A549 (cell line): Measurements from ENCODE around the gene HS3ST5. TPM values are rescaled to one million over a fixed set of nuclear protein-coding genes. Genes with fewer than 3 reads are reported as not detected.

ENCODE experiments used
- ATAC-seq, 2 experiments: fragments of 200-7000 bp in 1 of 2; fragments of >200 bp in 1 of 2; cut with Nextera tagmentation in 1 of 2; cut with Tn5 transposase in 1 of 2; 3 replicates each; pipeline versions ENCODE4 v1.8.0 to v1.9.1; 2018 to 2020; ENCODE audit warnings: mild to moderate bottlenecking in 1 of 2, moderate library complexity in 1 of 2
- CTCF ChIA-PET: fragments of 300-600 bp; sonication (Branson Sonifier 250); formaldehyde crosslinking; extraction: SDS; loops from one replicate; lab custom pipeline; 2021; ENCODE audit warnings: antibody characterized with exemption, inconsistent platforms; lab: Yijun Ruan, JAX
- POLR2A ChIA-PET: fragments of 350-600 bp; formaldehyde crosslinking; extraction: SDS; loops from one replicate; lab custom pipeline; 2021; ENCODE audit warnings: antibody characterized with exemption, inconsistent platforms; lab: Yijun Ruan, JAX
- DNase-seq, 2 experiments: peaks; one replicate each; pipeline versions ENCODE4 v3.0.0 to v3.0.0-alpha.2; 2011 to 2016; ENCODE audit warnings: low read depth in 1 of 2, low spot score in 1 of 2
- FAIRE-seq: peaks from 2 replicates; lab custom pipeline; 2011; peaks lifted over from hg19 to GRCh38; lab: Jason Lieb, UNC
- H3K27ac ChIP-seq, 2 experiments: fragments of >200 bp; sonication (Bioruptor Twin); formaldehyde crosslinking; 3 replicates each; pipeline ENCODE4 v1.5.1; 2016 to 2017
- H3K4me1 ChIP-seq: fragments of >200 bp; sonication (Bioruptor Twin); formaldehyde crosslinking; 3 replicates; pipeline ENCODE4 v1.6.1; 2016
- H3K4me2 ChIP-seq: fragments of >200 bp; sonication (Bioruptor Twin); formaldehyde crosslinking; 3 replicates; pipeline ENCODE4 v1.6.1; 2016
- H3K4me3 ChIP-seq: fragments of >200 bp; sonication (Bioruptor Twin); formaldehyde crosslinking; 3 replicates; pipeline ENCODE4 v1.5.1; 2016
- H3K9me3 ChIP-seq: fragments of >200 bp; sonication (Bioruptor Twin); formaldehyde crosslinking; 3 replicates; pipeline ENCODE4 v1.6.1; 2016
- ATOH8 ChIP-seq: fragments of 250-450 bp; sonication (Bioruptor Pico); IDR thresholded peaks from 2 replicates; pipeline ENCODE4 v1.5.0; 2020; ENCODE audit warnings: low read depth, mild to moderate bottlenecking, moderate library complexity
- BCL3 ChIP-seq: fragments of >200 bp; sonication (Bioruptor Twin); formaldehyde crosslinking; IDR thresholded peaks from 3 replicates; pipeline ENCODE4 v1.6.1; 2016
- BHLHE40 ChIP-seq: IDR thresholded peaks from 2 replicates; pipeline ENCODE4 v1.6.1; 2012; ENCODE audit warnings: low read depth, low read length, inconsistent platforms
- CHD2 ChIP-seq: fragments of 150-350 bp; IDR thresholded peaks from 2 replicates; pipeline ENCODE4 v1.6.1; 2014; ENCODE audit warnings: low read length; ENCODE audit not compliant: partially characterized antibody
- CTCF ChIP-seq: fragments of >200 bp; sonication (Bioruptor Twin); formaldehyde crosslinking; IDR thresholded peaks from 3 replicates; pipeline ENCODE4 v1.5.1; 2016
- E2F6 ChIP-seq: IDR thresholded peaks from 2 replicates; pipeline ENCODE4 v1.6.1; 2012; ENCODE audit warnings: low read depth, borderline replicate concordance
- EHMT2 ChIP-seq: fragments of 200-600 bp; sonication (generic); IDR thresholded peaks from 2 replicates; pipeline ENCODE4 v1.6.1; 2016; ENCODE audit warnings: antibody characterized with exemption, low read depth, mild to moderate bottlenecking, moderate library complexity
- EP300 ChIP-seq, 2 experiments: fragments of >200 bp; sonication (Bioruptor Twin); formaldehyde crosslinking; IDR thresholded peaks; 2 replicates in 1 of 2; 3 replicates in 1 of 2; pipeline ENCODE4 v1.6.1; 2016 to 2017
- ESRRA ChIP-seq: fragments of 150-350 bp; IDR thresholded peaks from 2 replicates; pipeline ENCODE4 v1.6.1; 2014; ENCODE audit warnings: mild to moderate bottlenecking, low read length, borderline replicate concordance
- FOSL2 ChIP-seq, 2 experiments: fragments of 450-650 bp in 1 of 2; fragments of >200 bp in 1 of 2; sonication (Bioruptor Twin) in 1 of 2; formaldehyde crosslinking; IDR thresholded peaks; 2 replicates each; pipeline versions ENCODE4 v1.5.0 to v1.6.1; 2016 to 2020; ENCODE audit warnings: mild to moderate bottlenecking in 1 of 2, moderate library complexity in 1 of 2
- FOXS1 ChIP-seq: fragments of 250-450 bp; sonication (Bioruptor Pico); IDR thresholded peaks from 2 replicates; pipeline ENCODE4 v1.5.0; 2020; ENCODE audit warnings: mild to moderate bottlenecking, moderate library complexity
- GATA3 ChIP-seq: IDR thresholded peaks from 2 replicates; pipeline ENCODE4 v1.6.1; 2012; ENCODE audit warnings: borderline replicate concordance
- HES2 ChIP-seq: fragments of >200 bp; sonication (Bioruptor Twin); formaldehyde crosslinking; IDR thresholded peaks from 2 replicates; pipeline ENCODE4 v1.6.1; 2016
- HEYL ChIP-seq: fragments of 250-450 bp; sonication (Bioruptor Pico); IDR thresholded peaks from 2 replicates; pipeline ENCODE4 v1.8.0; 2021; ENCODE audit warnings: mild to moderate bottlenecking, moderate library complexity
- HOXA7 ChIP-seq: fragments of 250-450 bp; sonication (Bioruptor Pico); IDR thresholded peaks from 2 replicates; pipeline ENCODE4 v1.5.0; 2020; ENCODE audit warnings: mild to moderate bottlenecking, moderate library complexity
- KDM1A ChIP-seq: fragments of 200-600 bp; sonication (generic); IDR thresholded peaks from 2 replicates; pipeline ENCODE4 v1.6.1; 2016; ENCODE audit warnings: low read depth, mild to moderate bottlenecking
- KDM5A ChIP-seq: fragments of 200-600 bp; sonication (generic); IDR thresholded peaks from 2 replicates; pipeline ENCODE4 v1.6.1; 2016; ENCODE audit warnings: antibody characterized with exemption, mild to moderate bottlenecking
- MAFK ChIP-seq: fragments of 450-650 bp; IDR thresholded peaks from 2 replicates; pipeline ENCODE4 v1.6.1; 2014; ENCODE audit not compliant: partially characterized antibody
- MYC ChIP-seq: IDR thresholded peaks from 2 replicates; pipeline ENCODE4 v1.6.1; 2012; ENCODE audit warnings: mild to moderate bottlenecking, inconsistent platforms, low read length, improper control_type of control experiment, borderline replicate concordance
- NFE2L2 ChIP-seq: fragments of 150-350 bp; conservative IDR thresholded peaks from 2 replicates; pipeline ENCODE4 v1.6.1; 2014; ENCODE audit warnings: low read length
- PBX3 ChIP-seq: IDR thresholded peaks from 2 replicates; pipeline ENCODE4 v1.6.1; 2012
- POLR2A ChIP-seq: IDR thresholded peaks from 2 replicates; pipeline ENCODE4 v1.6.1; 2012; ENCODE audit warnings: mild to moderate bottlenecking, low read length
- RAD21 ChIP-seq, 2 experiments: fragments of >200 bp in 1 of 2; sonication (Bioruptor Twin) in 1 of 2; formaldehyde crosslinking in 1 of 2; IDR thresholded peaks in 1 of 2; conservative IDR thresholded peaks in 1 of 2; 2 replicates in 1 of 2; 3 replicates in 1 of 2; pipeline ENCODE4 v1.6.1; 2012 to 2018; ENCODE audit warnings: inconsistent platforms in 1 of 2
- RARB ChIP-seq: fragments of 250-450 bp; sonication (Bioruptor Pico); IDR thresholded peaks from 2 replicates; pipeline ENCODE4 v1.8.0; 2021; ENCODE audit warnings: mild to moderate bottlenecking, moderate library complexity
- RCOR1 ChIP-seq: fragments of 150-350 bp; IDR thresholded peaks from 2 replicates; pipeline ENCODE4 v1.6.1; 2014; ENCODE audit warnings: antibody characterized with exemption, low read length, low read depth
- SMC3 ChIP-seq: fragments of >200 bp; sonication (Bioruptor Twin); formaldehyde crosslinking; IDR thresholded peaks from 3 replicates; pipeline ENCODE4 v1.6.1; 2018; ENCODE audit warnings: inconsistent platforms
- ZSCAN20 ChIP-seq: fragments of 250-450 bp; sonication (Bioruptor Pico); IDR thresholded peaks from 2 replicates; pipeline ENCODE4 v1.8.0; 2022; ENCODE audit warnings: mild to moderate bottlenecking, moderate library complexity
- WGBS: methylation state at CpG from one replicate; pipeline ENCODE4 v1.1.6; 2017; ENCODE audit errors: missing lambda C conversion rate; 5-methylcytosine and 5-hydroxymethylcytosine counted together
- polyA plus RNA-seq, 4 experiments: library from polyadenylated mRNA; depleted of rRNA in 3 of 4; stranded (reverse); fragments of >200 nt; fragmentation: RNase III in 1 of 4; extraction: RNeasy Plus Mini Kit Qiagen cat#74134 plus additional on column Dnase treatment in 1 of 4; gene quantifications; 2 replicates in 3 of 4; 3 replicates in 1 of 4; pipeline ENCODE4 v1.2.3, GENCODE V29; 2011 to 2017

The HS3ST5 gene
- polyA plus RNA-seq, 2 of the 4 experiments (the other 2 are of a cell fraction): not detected

- TF ChIP-seq CTCF (no peak), SMC3 (no peak), EP300 (IDR thresholded peaks at IDR 0.05) (no peak), NFE2L2 (no peak)
- TF ChIP-seq, all 56 proteins: peak for 0
These were observed 82.0 kb downstream of the HS3ST5 start (continued) for GRCh38 chr6:114260810-114261209.

- ChIA-PET CTCF (no interaction called here), POLR2A (no interaction called here)
- WGBS: 5% methylated on average over 2 of the region's 2 CpGs
- TF ChIP-seq HES2 (no peak), FOSL2 (IDR thresholded peaks at IDR 0.05) (no peak), FOSL2 (CRISPR knock-in tag; IDR thresholded peaks at IDR 0.05) (no peak), CHD2 (no peak), ZSCAN20 (CRISPR knock-in tag) (no peak), GATA3 (no peak), PBX3 (no peak), KDM1A (no peak), POLR2A (no peak), MAFK (no peak), FOXS1 (no peak), RARB (no peak), RAD21 (conservative IDR thresholded peaks at IDR 0.05 in 1 of 2, IDR thresholded peaks at IDR 0.05 in 1 of 2) (no peak)
- H3K9me3 ChIP-seq: no peaks in the 10 kb centered on the region
- no peak overlapping the region for H3K4me2 ChIP-seq
- ATAC-seq (no peak), FAIRE-seq (no peak), DNase-seq (no peak)
- H3K27ac ChIP-seq: no peak overlapping the region
- H3K4me1 ChIP-seq: no peaks in the 10 kb centered on the region
- H3K4me3 ChIP-seq: no peak overlapping the region
These were observed 84.4 kb downstream of the HS3ST5 start for GRCh38 chr6:114258376-114258775.

GRCh38 chr6:114253431-114253830 lies 89.4 kb downstream of the HS3ST5 start:
- ChIA-PET CTCF (no interaction called here), POLR2A (no interaction called here)
- Histone ChIP-seq H3K4me1 (no peaks in the 10 kb centered on the region), H3K27ac (no peak overlapping the region), H3K4me3 (no peak overlapping the region), H3K9me3 (no peaks in the 10 kb centered on the region), H3K4me2 (no peak overlapping the region)
- ATAC-seq (no peak), FAIRE-seq (no peak), DNase-seq (no peak)
- WGBS: 0% methylated on average over 3 of the region's 3 CpGs
- TF ChIP-seq CTCF (no peak), PBX3 (no peak), HOXA7 (CRISPR knock-in tag) (no peak), RCOR1 (no peak), BHLHE40 (no peak), KDM5A (no peak), ZSCAN20 (CRISPR knock-in tag) (no peak), MYC (no peak), FOXS1 (no peak), ATOH8 (CRISPR knock-in tag) (no peak), ESRRA (no peak), BCL3 (no peak), EHMT2 (no peak), HEYL (CRISPR knock-in tag) (no peak), RAD21 (conservative IDR thresholded peaks at IDR 0.05 in 1 of 2, IDR thresholded peaks at IDR 0.05 in 1 of 2) (no peak), E2F6 (no peak)
